BLaER1 treated with 17β-estradiol and CSF1 and Interleukin-3, amounts not matched to agents 10 nM and 100 nM (cell line): ENCODE data around the gene TMEM120A.
A peak's percentile ranks its signal among the peaks of the same experiment; 100 is the strongest.

Experiments used
- H3K27ac ChIP-seq, 11 experiments: shearing (Covaris generic); formaldehyde crosslinking; 2 replicates each; pipeline ENCODE4 v1.8.1; 2022
- H3K27me3 ChIP-seq, 11 experiments: shearing (Covaris generic); formaldehyde crosslinking; 2 replicates each; pipeline ENCODE4 v1.8.1; 2022
- H3K36me3 ChIP-seq, 11 experiments: shearing (Covaris generic); formaldehyde crosslinking; 2 replicates each; pipeline ENCODE4 v1.8.1; 2022
- H3K4me1 ChIP-seq, 10 experiments: shearing (Covaris generic); formaldehyde crosslinking; 2 replicates each; pipeline ENCODE4 v1.8.1; 2022
- H3K4me2 ChIP-seq, 11 experiments: shearing (Covaris generic); formaldehyde crosslinking; 2 replicates each; pipeline ENCODE4 v1.8.1; 2022
- H3K4me3 ChIP-seq, 10 experiments: shearing (Covaris generic); formaldehyde crosslinking; 2 replicates each; pipeline ENCODE4 v1.8.1; 2022
- H3K9ac ChIP-seq, 11 experiments: shearing (Covaris generic); formaldehyde crosslinking; 2 replicates each; pipeline ENCODE4 v1.8.1; 2022
- H3K9me3 ChIP-seq, 11 experiments: shearing (Covaris generic); formaldehyde crosslinking; replicated peaks in 1 of 11; 2 replicates each; pipeline ENCODE4 v1.8.1; 2022
- H4K20me1 ChIP-seq, 11 experiments: shearing (Covaris generic); formaldehyde crosslinking; 2 replicates each; pipeline ENCODE4 v1.8.1; 2022
- Cebpa-rat ChIP-seq, 11 experiments: shearing (Covaris generic); IDR thresholded peaks; 2 replicates each; pipeline ENCODE4 v1.8.1; 2022

Gene TMEM120A

DNA sequence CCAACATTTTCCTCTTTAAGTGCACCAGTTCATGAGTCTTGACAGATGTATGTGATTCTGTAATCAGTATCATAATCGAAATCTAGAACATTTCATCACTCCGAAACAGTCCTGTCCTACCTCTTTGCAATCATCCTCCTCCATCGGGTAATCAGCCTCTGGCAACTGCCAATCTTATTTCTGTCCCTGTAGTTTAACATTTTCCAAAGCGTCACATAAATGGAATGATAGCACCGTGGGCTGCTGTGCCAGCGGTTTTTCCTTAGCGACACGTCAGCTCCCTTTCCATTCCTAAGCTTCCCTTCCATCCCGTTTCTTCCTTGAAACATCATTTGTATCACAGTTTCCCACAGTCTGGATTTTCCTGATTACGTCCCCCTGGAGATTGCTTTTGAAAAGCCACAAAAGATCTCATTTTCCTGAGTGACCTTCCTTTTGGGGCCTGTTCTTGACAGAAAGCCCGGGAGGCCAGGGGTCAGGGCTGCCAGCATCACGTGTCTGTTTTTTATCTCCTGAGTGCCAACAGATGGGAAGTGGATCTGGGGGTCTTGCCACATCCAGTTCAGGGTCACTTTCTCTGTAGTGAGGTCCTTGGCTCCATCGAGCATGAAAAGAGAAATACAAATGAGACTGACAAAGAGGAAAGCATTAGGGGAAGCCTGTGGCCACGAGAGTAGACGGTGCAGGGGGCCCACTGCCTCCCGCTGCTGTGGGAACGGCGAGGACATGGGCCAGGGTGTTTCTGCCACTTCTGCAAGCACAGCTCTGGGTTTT, 31.6 kb downstream of the TMEM120A start:
- Histone ChIP-seq H3K27me3 (no peaks in the 10 kb centered on the region), H3K4me3 (no peak overlapping the region), H3K4me2 (0 out of 22 replicates have a peak overlapping the region, but pooled peaks of 1 of the 11 experiments have one; percentile 1), H3K4me1 (peaks cover 12 to 38% (median 34%) of the 10 kb centered on the region in 10 experiments), H3K27ac (peak overlapping the region in 1 of 11 experiments; percentile 2; a peak in 1 of 22 replicates), H4K20me1 (peaks cover 12 to 91% (median 51%) of the 10 kb centered on the region in 11 experiments; a peak in 21 of 22 replicates), H3K9ac (peak overlapping the region in 3 of 11 experiments; percentile 9 to 19 (median 18); a peak in 1 of 22 replicates), H3K36me3 (peaks cover 18 to 98% (median 77%) of the 10 kb centered on the region in 11 experiments), H3K9me3 (no peaks in the 10 kb centered on the region)
- no peak for TF ChIP-seq Cebpa-rat (IDR thresholded peaks at IDR 0.05)

DNA sequence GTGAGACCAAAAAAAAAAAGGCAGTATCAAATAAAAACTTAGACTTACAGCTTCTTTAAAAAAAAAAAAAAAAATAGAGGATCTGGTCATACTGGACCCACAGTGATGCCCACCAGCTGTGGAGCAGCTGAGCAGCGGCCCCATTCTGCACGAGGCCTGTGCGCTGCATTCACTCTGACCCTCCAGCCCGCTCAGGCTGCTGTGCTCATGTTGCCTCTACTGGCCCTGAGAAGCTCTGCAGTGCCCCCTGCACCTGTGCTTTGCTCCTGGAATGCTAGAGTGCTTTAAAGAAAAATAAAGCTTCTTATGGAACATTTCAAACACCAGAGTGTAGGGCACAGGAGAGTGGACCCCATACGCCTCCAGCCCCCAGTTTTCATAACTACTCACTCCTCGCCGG, 33.2 kb downstream of the TMEM120A start:
- Histone ChIP-seq H3K4me2 (no peak overlapping the region), H3K4me3 (no peak overlapping the region), H3K9ac (no peak overlapping the region), H3K27ac (no peak overlapping the region), H3K27me3 (no peaks in the 10 kb centered on the region), H3K9me3 (no peaks in the 10 kb centered on the region), H4K20me1 (peaks cover 9 to 91% (median 42%) of the 10 kb centered on the region in 11 experiments; a peak in 20 of 22 replicates), H3K36me3 (peaks cover 32 to 99% (median 84%) of the 10 kb centered on the region in 11 experiments), H3K4me1 (peaks cover 0 to 38% (median 22%) of the 10 kb centered on the region in 10 experiments; a peak in 12 of 20 replicates)
- no peak for TF ChIP-seq Cebpa-rat (IDR thresholded peaks at IDR 0.05)

DNA sequence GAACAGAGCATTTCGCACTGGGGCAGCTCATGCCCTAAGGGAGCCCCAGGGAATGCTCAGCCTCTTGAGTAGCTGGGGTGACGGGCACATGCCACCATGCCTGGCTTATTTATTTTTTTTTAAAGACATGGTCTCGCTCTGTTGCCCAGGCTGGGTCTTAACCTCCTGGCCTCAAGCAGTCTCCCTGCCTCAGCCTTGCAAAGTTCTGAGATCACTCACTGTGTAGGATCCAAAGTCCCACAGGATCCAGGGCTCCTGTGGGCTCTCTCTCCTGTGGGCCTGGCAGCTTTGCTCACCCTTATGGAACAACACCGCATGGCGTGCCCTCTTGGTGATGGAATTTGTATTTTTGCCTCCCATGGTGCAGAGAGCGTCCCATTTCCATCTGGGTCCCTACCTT, 34.0 kb downstream of the TMEM120A start:
- Histone ChIP-seq H3K9me3 (no peaks in the 10 kb centered on the region), H3K27me3 (no peaks in the 10 kb centered on the region), H4K20me1 (peaks cover 5 to 90% (median 42%) of the 10 kb centered on the region in 11 experiments; a peak in 19 of 22 replicates), H3K4me2 (peak overlapping the region in 2 of 11 experiments; percentile 6 to 18; a peak in 2 of 22 replicates), H3K9ac (no peak overlapping the region; a peak in 1 of 22 replicates), H3K4me1 (peaks cover 3 to 32% (median 19%) of the 10 kb centered on the region in 10 experiments; a peak in 16 of 20 replicates), H3K4me3 (no peak overlapping the region), H3K27ac (no peak overlapping the region), H3K36me3 (peaks cover 40 to 99% (median 84%) of the 10 kb centered on the region in 11 experiments)
- TF ChIP-seq Cebpa-rat (IDR thresholded peaks at IDR 0.05) = no peak

DNA sequence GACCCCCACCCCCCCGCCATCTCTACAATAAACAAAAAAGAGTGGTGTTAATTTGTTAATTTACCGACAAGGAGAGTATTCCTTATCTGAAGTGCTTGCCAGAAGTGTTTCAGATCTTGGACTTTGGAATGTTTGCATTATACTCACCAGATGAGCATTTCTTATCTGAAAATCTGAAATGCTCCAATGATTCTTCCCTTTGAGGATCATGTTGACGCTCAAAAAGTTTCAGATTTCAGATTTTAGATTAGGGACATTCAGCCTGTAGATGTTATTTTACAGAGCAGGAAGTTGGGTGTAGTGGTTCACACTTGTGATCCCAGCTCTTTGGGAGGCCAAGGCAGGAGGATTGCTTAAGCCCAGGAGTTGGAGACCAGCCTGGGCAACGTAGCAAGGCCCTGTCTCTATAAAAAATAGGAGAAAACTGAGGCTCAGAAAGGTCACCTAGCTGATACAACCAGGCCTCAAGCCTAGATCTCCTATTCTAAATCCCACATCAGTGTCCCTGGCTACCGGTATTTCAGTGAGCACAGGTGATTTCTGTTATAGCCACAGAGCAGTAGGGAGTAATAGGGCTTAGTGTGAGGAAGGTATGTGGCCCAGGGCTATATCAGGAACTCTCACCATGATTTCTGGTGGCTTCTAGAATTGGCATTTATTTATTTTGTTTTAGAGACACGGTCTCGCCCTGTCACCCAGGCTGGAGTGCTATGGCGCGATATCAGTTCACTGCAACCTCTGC, 35.4 kb downstream of the TMEM120A start:
- no peaks in the 10 kb centered on the region for H3K9me3 ChIP-seq
- no peak overlapping the region for H3K9ac ChIP-seq
- H3K36me3 ChIP-seq = peaks cover 54 to 99% (median 90%) of the 10 kb centered on the region in 11 experiments
- H3K27ac ChIP-seq = no peak overlapping the region
- H4K20me1 ChIP-seq = peaks cover 8 to 86% (median 41%) of the 10 kb centered on the region in 11 experiments; a peak in 19 of 22 replicates
- no peak overlapping the region for H3K4me3 ChIP-seq
- no peaks in the 10 kb centered on the region for H3K27me3 ChIP-seq
- H3K4me2 ChIP-seq = no peak overlapping the region
- peaks cover 15 to 46% (median 26%) of the 10 kb centered on the region in 10 experiments for H3K4me1 ChIP-seq
- no peak for TF ChIP-seq Cebpa-rat (IDR thresholded peaks at IDR 0.05)

DNA sequence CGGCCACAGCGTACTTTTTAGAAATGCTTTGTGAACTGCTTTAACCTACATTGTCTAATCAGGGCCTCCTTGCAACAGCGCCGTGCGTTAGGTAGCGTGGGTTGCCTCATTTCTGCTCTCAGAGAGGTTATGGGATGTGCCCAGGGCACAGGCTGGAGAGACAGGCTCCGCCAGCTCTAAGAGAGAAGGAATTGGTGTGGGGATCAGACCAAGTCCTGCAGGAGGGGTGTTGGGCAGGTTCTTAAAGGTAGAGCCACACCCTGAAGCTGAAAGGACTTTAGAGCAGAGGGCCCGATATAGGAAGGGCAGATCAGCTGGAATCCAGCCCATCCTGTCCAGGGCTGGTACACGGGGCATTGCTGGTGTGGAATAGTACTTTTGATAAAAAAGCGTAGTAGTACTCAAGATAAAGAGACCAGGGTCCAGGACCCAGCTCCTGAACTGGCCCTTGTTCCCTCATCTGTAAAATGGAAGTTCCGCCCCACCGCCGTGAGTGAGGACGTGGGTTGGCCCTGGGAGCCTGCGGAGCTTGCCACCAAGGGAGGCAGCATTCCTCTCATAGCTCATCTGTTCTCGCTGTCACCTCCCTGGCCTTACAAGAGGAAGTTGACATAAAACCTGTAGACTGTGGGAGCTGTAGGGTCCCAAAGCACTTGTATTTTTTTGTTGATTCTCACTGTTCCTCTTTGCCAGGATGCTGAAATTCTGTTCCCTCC, 37.2 kb downstream of the TMEM120A start:
- Histone ChIP-seq H3K4me3 (no peak overlapping the region), H3K27me3 (no peaks in the 10 kb centered on the region), H3K9me3 (no peaks in the 10 kb centered on the region), H3K4me1 (peaks cover 17 to 46% (median 28%) of the 10 kb centered on the region in 10 experiments), H3K36me3 (peaks cover 58 to 88% (median 79%) of the 10 kb centered on the region in 11 experiments), H4K20me1 (peaks cover 6 to 75% (median 36%) of the 10 kb centered on the region in 11 experiments; a peak in 19 of 22 replicates), H3K9ac (no peak overlapping the region), H3K27ac (no peak overlapping the region), H3K4me2 (no peak overlapping the region)
- no peak for TF ChIP-seq Cebpa-rat (IDR thresholded peaks at IDR 0.05)

DNA sequence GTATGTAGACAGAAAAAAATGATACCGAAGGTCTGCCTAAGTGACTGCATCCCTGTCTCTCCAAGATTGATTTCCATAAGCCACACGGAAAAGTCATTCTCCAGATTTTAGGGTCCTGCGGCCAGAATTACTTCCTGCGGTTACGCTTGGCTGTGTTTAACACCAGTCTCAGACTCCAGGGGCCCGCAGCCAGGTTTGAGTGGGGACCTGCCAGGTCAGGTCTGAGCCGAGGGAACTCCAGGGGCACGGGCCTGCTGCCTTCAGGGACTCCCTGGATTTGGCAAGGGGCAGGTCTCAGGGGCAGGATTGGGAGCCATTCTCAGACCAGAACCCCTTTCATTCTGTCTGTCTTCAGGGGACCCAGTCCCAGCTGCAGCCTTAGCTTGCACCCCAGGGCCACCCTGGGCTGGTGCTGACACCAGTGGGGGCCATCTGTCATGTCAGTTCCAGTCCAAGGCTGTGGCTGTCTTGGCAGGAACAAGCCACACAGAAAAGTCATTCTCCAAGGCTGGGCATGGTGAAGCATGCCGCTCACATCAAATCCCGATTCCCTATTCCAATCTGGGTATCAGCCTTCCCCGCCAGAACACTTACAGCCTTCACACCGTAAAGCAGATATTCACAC, 39.0 kb downstream of the TMEM120A start:
- Histone ChIP-seq H3K36me3 (peaks cover 54 to 71% (median 64%) of the 10 kb centered on the region in 11 experiments), H3K9ac (no peak overlapping the region), H3K4me2 (peak overlapping the region in 8 of 11 experiments; percentile 4 to 86 (median 32); a peak in 9 of 22 replicates)

DNA sequence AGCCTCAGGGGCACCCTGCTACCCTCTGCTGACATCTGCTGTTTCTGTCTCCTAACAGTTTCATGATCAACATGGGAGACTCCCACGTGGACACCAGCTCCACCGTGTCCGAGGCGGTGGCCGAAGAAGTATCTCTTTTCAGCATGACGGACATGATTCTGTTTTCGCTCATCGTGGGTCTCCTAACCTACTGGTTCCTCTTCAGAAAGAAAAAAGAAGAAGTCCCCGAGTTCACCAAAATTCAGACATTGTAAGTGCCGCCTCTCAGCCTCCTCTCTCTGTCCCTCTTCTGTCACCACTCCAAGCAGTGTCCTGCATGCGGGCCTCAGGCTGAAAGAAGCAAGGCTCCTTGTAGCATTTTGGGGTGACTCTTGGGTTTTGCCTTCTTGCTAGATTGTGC, 40.5 kb downstream of the TMEM120A start:
- peaks cover 5 to 81% (median 46%) of the 10 kb centered on the region in 11 experiments; a peak in 18 of 22 replicates for H4K20me1 ChIP-seq
- no peak for TF ChIP-seq Cebpa-rat (IDR thresholded peaks at IDR 0.05)
- H3K36me3 ChIP-seq = peaks cover 46 to 56% (median 50%) of the 10 kb centered on the region in 11 experiments
- H3K4me2 ChIP-seq = peak overlapping the region in 10 of 11 experiments; percentile 17 to 91 (median 70); a peak in 19 of 22 replicates
- peak overlapping the region in 6 of 11 experiments; percentile 13 to 52 (median 38); a peak in 9 of 22 replicates for H3K9ac ChIP-seq
- H3K4me3 ChIP-seq = 0 out of 20 replicates have a peak overlapping the region, but pooled peaks of 1 of the 10 experiments have one; percentile 24
- H3K9me3 ChIP-seq = no peaks in the 10 kb centered on the region
- peaks cover 14 to 71% (median 48%) of the 10 kb centered on the region in 10 experiments for H3K4me1 ChIP-seq
- H3K27ac ChIP-seq = peak overlapping the region; percentile 8 to 72 (median 54); a peak in 18 of 22 replicates
- no peaks in the 10 kb centered on the region for H3K27me3 ChIP-seq

More for the DNA sequence above, 39.0 kb downstream of the TMEM120A start:
- Histone ChIP-seq H3K27me3 (no peaks in the 10 kb centered on the region), H3K27ac (no peak overlapping the region), H3K9me3 (no peaks in the 10 kb centered on the region), H3K4me1 (peaks cover 21 to 59% (median 41%) of the 10 kb centered on the region in 10 experiments), H3K4me3 (no peak overlapping the region), H4K20me1 (peaks cover 6 to 74% (median 34%) of the 10 kb centered on the region in 11 experiments; a peak in 19 of 22 replicates)
- no peak for TF ChIP-seq Cebpa-rat (IDR thresholded peaks at IDR 0.05)
